Measurements from ENCODE around the gene ECE2.

DNA sequence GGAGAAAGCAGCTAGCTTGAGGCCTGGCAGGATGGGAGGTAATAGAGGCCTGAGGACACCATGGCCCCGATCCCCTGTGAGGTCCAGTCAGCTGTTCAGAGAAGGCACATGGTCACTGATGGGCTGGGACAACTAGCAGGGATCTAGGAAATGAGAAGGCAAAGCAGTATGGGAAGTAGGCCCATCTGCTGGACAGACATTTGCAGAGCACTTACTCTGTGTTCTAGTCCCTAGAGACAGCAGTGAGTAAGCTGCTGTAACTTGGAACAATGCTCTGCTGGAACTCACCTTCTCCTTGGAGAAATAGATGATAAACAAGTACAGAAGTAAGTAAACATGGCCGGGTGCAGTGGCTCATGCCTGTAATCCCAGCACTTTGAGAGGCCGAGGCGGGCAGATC, 7.1 kb downstream of the ECE2 start:
- TF ChIP-seq, protein P1, sequence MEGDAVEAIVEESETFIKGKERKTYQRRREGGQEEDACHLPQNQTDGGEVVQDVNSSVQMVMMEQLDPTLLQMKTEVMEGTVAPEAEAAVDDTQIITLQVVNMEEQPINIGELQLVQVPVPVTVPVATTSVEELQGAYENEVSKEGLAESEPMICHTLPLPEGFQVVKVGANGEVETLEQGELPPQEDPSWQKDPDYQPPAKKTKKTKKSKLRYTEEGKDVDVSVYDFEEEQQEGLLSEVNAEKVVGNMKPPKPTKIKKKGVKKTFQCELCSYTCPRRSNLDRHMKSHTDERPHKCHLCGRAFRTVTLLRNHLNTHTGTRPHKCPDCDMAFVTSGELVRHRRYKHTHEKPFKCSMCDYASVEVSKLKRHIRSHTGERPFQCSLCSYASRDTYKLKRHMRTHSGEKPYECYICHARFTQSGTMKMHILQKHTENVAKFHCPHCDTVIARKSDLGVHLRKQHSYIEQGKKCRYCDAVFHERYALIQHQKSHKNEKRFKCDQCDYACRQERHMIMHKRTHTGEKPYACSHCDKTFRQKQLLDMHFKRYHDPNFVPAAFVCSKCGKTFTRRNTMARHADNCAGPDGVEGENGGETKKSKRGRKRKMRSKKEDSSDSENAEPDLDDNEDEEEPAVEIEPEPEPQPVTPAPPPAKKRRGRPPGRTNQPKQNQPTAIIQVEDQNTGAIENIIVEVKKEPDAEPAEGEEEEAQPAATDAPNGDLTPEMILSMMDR (IDR thresholded peaks at IDR 0.05) = no peak
- TF ChIP-seq, protein P2, sequence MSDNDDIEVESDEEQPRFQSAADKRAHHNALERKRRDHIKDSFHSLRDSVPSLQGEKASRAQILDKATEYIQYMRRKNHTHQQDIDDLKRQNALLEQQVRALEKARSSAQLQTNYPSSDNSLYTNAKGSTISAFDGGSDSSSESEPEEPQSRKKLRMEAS (IDR thresholded peaks at IDR 0.05; ENCODE audit: low read depth) = no peak
- no peak for TF ChIP-seq FOXM1 (IDR thresholded peaks at IDR 0.05; ENCODE audit: low read depth)
- no peak for TF ChIP-seq MXI1 (IDR thresholded peaks at IDR 0.05; ENCODE audit: low read depth, low read length)
- TF ChIP-seq RAD21 (IDR thresholded peaks at IDR 0.05; ENCODE audit: low read length) = no peak
- TF ChIP-seq, protein P3, sequence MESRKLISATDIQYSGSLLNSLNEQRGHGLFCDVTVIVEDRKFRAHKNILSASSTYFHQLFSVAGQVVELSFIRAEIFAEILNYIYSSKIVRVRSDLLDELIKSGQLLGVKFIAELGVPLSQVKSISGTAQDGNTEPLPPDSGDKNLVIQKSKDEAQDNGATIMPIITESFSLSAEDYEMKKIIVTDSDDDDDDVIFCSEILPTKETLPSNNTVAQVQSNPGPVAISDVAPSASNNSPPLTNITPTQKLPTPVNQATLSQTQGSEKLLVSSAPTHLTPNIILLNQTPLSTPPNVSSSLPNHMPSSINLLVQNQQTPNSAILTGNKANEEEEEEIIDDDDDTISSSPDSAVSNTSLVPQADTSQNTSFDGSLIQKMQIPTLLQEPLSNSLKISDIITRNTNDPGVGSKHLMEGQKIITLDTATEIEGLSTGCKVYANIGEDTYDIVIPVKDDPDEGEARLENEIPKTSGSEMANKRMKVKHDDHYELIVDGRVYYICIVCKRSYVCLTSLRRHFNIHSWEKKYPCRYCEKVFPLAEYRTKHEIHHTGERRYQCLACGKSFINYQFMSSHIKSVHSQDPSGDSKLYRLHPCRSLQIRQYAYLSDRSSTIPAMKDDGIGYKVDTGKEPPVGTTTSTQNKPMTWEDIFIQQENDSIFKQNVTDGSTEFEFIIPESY (IDR thresholded peaks at IDR 0.05; ENCODE audit: borderline replicate concordance, low read depth) = no peak
- TF ChIP-seq NFIC (IDR thresholded peaks at IDR 0.05; ENCODE audit: borderline replicate concordance) = no peak
- TF ChIP-seq TCF12 (IDR thresholded peaks at IDR 0.05) = no peak
- no peak for TF ChIP-seq RXRA (IDR thresholded peaks at IDR 0.05; ENCODE audit: borderline replicate concordance, low read depth)
- TF ChIP-seq, protein P4, sequence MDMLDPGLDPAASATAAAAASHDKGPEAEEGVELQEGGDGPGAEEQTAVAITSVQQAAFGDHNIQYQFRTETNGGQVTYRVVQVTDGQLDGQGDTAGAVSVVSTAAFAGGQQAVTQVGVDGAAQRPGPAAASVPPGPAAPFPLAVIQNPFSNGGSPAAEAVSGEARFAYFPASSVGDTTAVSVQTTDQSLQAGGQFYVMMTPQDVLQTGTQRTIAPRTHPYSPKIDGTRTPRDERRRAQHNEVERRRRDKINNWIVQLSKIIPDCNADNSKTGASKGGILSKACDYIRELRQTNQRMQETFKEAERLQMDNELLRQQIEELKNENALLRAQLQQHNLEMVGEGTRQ (IDR thresholded peaks at IDR 0.05; ENCODE audit: borderline replicate concordance, low read depth, low read length) = no peak
- no peak for TF ChIP-seq POLR2AphosphoS5 (IDR thresholded peaks at IDR 0.05; ENCODE audit: low read depth, low read length)
- no peak for TF ChIP-seq TEAD4 (IDR thresholded peaks at IDR 0.05; ENCODE audit: borderline replicate concordance, insufficient read depth)
- TF ChIP-seq, protein P5, sequence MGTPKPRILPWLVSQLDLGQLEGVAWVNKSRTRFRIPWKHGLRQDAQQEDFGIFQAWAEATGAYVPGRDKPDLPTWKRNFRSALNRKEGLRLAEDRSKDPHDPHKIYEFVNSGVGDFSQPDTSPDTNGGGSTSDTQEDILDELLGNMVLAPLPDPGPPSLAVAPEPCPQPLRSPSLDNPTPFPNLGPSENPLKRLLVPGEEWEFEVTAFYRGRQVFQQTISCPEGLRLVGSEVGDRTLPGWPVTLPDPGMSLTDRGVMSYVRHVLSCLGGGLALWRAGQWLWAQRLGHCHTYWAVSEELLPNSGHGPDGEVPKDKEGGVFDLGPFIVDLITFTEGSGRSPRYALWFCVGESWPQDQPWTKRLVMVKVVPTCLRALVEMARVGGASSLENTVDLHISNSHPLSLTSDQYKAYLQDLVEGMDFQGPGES (IDR thresholded peaks at IDR 0.05; ENCODE audit: low read depth, low read length) = no peak
- no peak for TF ChIP-seq SIN3A (IDR thresholded peaks at IDR 0.05; ENCODE audit: borderline replicate concordance, low read depth, low read length)

Data from SK-N-SH (cell line).